Stimulated activated naive CD8-positive, alpha-beta T cell treated with anti-CD3 and anti-CD28 coated beads, Interleukin-15, amount 100 ng/mL, for 72 hours (primary cell): ENCODE measurements around the gene TBC1D22A.

Experiments used
- ATAC-seq: fragments of 150-1000 bp; cut with Tn5 transposase; 2 replicates; pipeline ENCODE4 v1.10.0; 2021; ENCODE audit warnings: mild to moderate bottlenecking, moderate library complexity
- DNase-seq, 2 donors: peaks; one replicate each; pipeline ENCODE4 v3.0.0; 2021 to 2022
- H3K27ac Mint-ChIP-seq, 2 donors: one replicate each; pipeline ENCODE4 v1.8.0; 2022; ENCODE audit warnings: mild to moderate bottlenecking in 2 of 2, mixed read lengths in 2 of 2, moderate library complexity in 2 of 2
- H3K27me3 Mint-ChIP-seq: one replicate; pipeline ENCODE4 v1.8.0; 2022; ENCODE audit warnings: mixed read lengths
- H3K4me1 Mint-ChIP-seq: one replicate; pipeline ENCODE4 v1.8.0; 2022; ENCODE audit warnings: mild to moderate bottlenecking, mixed read lengths
- H3K4me3 Mint-ChIP-seq, 2 donors: one replicate each; pipeline ENCODE4 v1.8.0; 2022; ENCODE audit warnings: mild to moderate bottlenecking in 2 of 2, mixed read lengths in 2 of 2, moderate library complexity in 1 of 2
- H3K9me3 Mint-ChIP-seq, 2 donors: one replicate each; pipeline ENCODE4 v1.8.0; 2022; ENCODE audit warnings: mixed read lengths in 2 of 2

TBC1D22A gene

DNA sequence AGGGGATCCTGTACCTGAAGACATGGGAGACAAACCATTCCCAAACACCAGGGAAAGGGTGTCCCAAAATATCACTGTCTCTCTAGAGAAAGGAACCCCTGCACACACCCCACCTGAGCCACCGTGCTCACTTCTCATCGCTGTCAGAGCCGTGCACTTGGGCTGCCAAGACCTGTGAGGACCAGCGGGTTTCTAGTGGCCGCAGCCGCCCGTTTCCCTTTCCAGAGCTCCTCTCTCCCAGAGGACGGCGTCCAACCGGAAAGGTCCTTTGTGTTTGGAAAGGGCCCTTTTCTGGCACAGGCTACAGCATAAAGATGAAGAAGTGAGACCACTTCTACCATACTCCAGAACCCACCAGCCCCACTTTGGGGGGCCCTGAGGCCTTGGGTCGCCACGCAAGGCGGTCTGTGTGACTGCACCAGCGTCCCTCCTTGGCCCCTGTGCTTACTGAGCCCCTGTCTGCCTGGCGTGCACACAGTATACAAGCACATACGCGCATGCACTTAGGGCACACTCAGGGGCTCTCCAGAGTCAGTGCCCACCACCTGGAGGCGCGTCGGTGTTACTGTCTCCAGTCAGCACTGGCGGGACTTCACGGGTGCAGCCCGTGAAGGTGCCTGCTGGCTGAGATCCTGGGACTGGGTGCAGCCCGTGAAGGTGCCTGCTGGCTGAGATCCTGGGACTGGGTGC is 381.8 kb downstream of the TBC1D22A start:
- Mint-ChIP-seq H3K4me3 (no peak overlapping the region), H3K27me3 (no peaks in the 10 kb centered on the region), H3K27ac (peak overlapping the region in 1 of 2 donors; percentile 85), H3K9me3 (no peaks in the 10 kb centered on the region), H3K4me1 (no peaks in the 10 kb centered on the region)
- ATAC-seq (no peak), DNase-seq (no peak)

DNA sequence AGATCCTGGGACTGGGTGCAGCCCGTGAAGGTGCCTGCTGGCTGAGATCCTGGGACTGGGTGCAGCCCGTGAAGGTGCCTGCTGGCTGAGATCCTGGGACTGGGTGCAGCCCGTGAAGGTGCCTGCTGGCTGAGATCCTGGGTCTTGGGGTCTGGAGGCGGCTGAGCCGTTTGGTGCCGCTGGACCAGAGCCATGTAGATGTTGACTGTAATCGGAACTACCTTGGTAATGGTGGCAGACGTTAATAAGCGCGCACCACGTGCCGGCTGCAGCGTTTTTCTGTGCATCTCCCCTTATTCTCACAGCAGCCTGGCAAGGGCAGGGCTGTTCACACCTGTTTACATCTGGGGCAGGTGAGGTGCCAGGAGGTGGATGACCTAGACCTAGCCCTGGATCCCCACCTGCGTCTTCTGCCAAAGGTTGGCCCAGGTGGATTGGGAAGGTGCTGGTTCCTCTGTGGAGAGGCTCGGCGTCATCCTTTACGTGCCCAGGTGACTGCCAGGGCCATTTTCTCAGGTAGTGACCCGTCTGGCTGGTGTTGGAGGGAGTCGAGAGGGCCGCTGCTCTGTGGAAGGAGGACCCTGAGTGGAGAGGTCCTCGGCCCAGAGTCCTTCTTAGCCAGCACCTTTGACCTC is 382.5 kb downstream of the TBC1D22A start:
- Mint-ChIP-seq H3K27me3 (no peaks in the 10 kb centered on the region), H3K4me1 (no peaks in the 10 kb centered on the region), H3K27ac (no peak overlapping the region), H3K4me3 (no peak overlapping the region), H3K9me3 (no peaks in the 10 kb centered on the region)
- ATAC-seq (no peak), DNase-seq (no peak)

DNA sequence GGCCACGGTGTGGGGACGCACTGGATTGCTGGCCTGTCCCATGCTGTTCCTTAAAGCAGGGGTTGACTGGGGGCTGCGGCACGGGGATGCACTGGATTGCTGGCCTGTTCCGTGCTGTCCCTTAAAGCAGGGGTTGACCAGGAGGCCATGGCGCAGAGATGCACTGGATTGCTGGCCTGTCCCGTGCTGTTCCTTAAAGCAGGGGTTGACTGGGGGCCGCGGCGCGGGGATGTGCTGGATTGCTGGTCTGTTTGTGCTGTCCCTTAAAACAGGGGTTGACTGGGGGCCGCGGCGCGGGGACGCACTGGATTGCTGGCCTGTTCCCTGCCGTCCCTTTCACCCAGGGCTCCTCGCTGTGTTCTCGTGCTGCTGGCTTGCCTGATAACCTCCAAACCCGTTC is 383.4 kb downstream of the TBC1D22A start:
- H3K27me3 Mint-ChIP-seq, result no peaks in the 10 kb centered on the region
- H3K4me3 Mint-ChIP-seq, result no peak overlapping the region
- H3K27ac Mint-ChIP-seq, result no peak overlapping the region
- H3K9me3 Mint-ChIP-seq, result no peaks in the 10 kb centered on the region
- peaks cover 2% of the 10 kb centered on the region for H3K4me1 Mint-ChIP-seq
- DNase-seq (no peak), ATAC-seq (no peak)

DNA sequence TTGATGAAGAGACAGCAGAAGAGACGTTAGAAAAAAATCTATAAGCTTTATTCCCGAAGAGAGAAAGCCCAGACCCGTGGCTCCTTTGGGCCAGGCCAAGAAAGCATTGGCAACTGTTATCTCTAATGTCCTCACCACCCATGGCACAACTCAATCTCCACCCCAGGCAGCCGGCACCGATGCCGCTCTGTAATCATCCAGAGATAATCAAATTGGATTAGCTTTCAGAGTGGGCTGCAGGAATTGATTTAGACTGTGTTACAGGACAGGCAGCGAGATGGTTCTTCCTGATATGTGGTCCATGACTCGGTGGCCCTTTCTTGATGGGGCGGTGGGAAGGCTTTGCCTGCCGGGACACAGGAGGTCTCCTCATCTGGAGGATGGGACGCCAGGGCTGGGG is 383.9 kb downstream of the TBC1D22A start:
- peaks cover 7% of the 10 kb centered on the region for H3K4me1 Mint-ChIP-seq
- H3K4me3 Mint-ChIP-seq, result no peak overlapping the region
- H3K27me3 Mint-ChIP-seq, result no peaks in the 10 kb centered on the region
- ATAC-seq (no peak), DNase-seq (no peak)
- H3K9me3 Mint-ChIP-seq, result no peaks in the 10 kb centered on the region
- no peak overlapping the region for H3K27ac Mint-ChIP-seq

DNA sequence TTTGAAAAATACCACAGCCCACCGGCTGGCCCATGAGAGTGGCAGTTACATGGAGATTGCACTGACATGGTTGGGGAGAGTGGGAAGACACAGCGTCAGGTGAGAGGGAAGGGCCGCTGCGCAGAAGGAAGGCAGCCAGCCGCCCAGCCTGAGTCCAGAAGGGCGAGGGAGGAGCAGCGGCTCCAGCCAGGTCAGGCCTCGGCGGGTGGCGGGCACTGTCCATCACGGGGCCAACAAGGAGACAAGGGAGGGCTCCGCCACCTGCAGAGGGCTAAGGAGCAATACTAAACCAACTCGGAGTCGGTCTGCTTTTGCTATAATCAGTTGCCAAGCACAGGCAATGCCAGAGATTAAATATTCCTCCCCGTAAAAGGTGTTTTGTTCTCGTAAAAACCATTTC is 384.5 kb downstream of the TBC1D22A start:
- ATAC-seq (no peak), DNase-seq (no peak)
- no peaks in the 10 kb centered on the region for H3K9me3 Mint-ChIP-seq
- H3K4me1 Mint-ChIP-seq, result peaks cover 12% of the 10 kb centered on the region
- H3K4me3 Mint-ChIP-seq, result no peak overlapping the region
- H3K27me3 Mint-ChIP-seq, result no peaks in the 10 kb centered on the region
- H3K27ac Mint-ChIP-seq, result no peak overlapping the region

DNA sequence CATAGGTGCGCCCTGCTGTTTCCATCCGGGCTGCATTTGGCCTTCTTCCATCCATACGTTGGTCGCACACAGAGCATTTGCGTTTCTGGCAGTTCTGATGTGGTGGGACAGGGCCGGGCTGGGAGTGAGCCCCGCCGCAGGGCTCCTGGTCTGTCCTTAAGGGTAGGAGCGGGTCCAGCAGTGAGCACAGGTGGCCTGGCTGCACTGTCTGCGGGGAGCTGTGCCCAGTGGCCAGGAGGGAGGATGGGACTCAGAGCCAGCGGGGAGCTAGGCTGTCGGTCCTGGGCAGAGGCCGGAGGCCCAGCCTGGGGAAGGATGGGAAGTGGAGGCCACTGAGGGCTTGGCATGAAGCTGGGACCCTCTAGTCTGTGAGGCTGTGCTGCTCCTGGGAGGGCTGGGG is 385.1 kb downstream of the TBC1D22A start:
- H3K27me3 Mint-ChIP-seq, result no peaks in the 10 kb centered on the region
- no peak overlapping the region for H3K4me3 Mint-ChIP-seq
- DNase-seq, result no peak
- H3K4me1 Mint-ChIP-seq, result peaks cover 15% of the 10 kb centered on the region
- no peak overlapping the region for H3K27ac Mint-ChIP-seq
- ATAC-seq, result no peak
- no peaks in the 10 kb centered on the region for H3K9me3 Mint-ChIP-seq

DNA sequence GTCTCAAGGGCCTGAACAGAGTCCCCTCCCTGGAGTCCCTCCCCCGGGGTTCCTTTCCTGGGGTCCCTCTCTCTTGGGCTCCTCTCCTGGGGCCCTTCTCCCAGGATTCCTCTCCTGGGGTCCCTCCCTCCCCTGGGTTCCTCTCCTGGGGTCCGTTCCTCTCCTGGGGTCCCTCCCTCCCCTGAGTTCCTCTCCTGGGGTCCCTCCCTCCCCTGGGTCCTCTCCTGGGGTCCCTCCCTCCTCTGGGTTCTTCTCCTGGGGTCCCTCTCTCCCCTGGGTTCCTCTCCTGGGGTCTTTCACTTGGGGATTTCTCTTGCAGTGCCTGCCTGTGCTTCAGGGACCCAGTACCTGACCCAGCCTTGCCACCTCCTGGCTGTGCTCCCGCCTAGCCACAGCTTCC is 386.1 kb downstream of the TBC1D22A start:
- Mint-ChIP-seq H3K27me3 (no peaks in the 10 kb centered on the region), H3K4me1 (peaks cover 17% of the 10 kb centered on the region), H3K27ac (peak overlapping the region in 1 of 2 donors; percentile 85), H3K9me3 (no peaks in the 10 kb centered on the region), H3K4me3 (no peak overlapping the region)
- DNase-seq, result no peak
- no peak for ATAC-seq

DNA sequence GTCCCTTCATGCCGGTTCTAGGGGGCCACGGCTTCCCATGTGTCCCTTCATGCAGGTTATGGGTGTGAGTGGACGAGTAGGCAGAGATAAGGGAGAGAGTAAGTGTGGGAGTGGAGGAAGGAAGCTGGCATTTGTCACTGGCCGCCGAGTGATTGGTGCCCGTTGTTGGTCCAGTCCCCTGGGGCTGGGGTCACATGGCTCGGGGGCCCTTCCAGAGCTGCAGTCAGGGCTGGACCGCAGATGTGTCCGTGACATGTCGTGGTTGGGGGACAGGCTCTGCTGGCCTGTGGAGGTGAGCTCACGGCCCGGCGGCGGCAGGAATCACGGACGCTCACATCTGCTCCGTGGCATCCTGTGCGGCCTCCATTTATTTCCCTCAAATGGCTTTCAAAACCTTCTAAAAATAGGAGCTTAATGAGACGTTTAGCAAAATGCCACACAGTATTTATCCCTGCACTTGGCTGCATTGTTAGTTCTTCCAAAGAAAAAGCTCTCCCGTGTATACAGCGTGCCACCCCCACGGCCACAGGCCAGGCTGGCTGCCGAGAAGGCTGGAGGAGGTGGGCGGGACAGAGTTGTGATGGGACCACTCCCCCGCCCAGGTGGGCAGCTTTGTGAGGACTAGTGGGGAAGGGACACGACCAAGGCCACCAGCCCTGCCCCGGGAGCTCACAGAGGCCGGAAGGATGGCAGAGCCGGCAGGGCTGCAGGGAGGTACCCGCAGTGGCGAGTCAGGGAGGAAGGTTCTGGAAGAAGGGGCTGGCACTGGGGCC is 386.7 kb downstream of the TBC1D22A start:
- H3K27ac Mint-ChIP-seq, result peak overlapping the region in 1 of 2 donors; percentile 68
- no peak overlapping the region for H3K4me3 Mint-ChIP-seq
- H3K9me3 Mint-ChIP-seq, result no peaks in the 10 kb centered on the region
- peaks cover 17% of the 10 kb centered on the region for H3K4me1 Mint-ChIP-seq
- DNase-seq (no peak), ATAC-seq (no peak)
- H3K27me3 Mint-ChIP-seq, result no peaks in the 10 kb centered on the region

DNA sequence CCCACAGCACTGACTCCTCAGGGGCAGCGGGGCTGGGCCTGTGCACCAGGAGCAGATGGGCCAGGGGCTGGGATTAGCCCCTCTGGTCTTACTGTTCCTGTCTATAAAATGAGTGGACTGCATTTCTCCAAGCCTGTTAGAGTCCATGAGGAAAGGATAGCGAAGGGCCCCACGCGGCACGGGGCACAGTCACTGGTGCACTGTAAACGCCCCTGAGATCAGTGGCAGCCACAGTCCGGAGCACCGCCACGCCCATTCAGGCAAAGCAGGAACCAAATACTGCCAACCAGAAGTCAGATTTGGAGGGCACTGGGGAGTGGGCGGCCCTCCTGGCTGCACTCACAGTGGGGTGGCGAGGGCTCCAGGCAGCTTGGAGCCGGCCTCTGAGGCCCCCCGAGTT is 387.5 kb downstream of the TBC1D22A start:
- Mint-ChIP-seq H3K27me3 (no peaks in the 10 kb centered on the region), H3K27ac (peak overlapping the region in 1 of 2 donors; percentile 68), H3K9me3 (no peaks in the 10 kb centered on the region), H3K4me1 (peaks cover 17% of the 10 kb centered on the region), H3K4me3 (no peak overlapping the region)
- ATAC-seq (peak; percentile 10), DNase-seq (no peak)

DNA sequence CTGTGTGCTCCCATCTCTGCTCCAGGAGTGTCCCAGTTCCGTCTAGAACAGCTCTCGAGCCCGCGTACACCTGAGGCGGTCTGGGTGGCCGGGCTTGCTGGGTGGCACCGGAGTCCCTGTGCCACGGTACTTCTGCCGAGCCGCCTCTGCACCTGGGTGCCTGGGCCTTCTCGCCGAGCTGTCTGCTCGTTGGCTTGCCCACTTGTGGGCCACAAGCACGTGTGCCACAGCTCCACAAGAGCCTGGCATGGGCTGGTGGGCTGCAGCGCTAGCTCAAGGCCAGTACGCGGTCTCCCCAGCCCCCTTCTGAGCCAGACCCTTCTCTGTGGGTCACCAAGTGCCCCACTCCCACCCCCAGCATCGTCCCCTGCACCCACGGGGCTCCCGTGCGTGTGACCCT is 388.0 kb downstream of the TBC1D22A start:
- Mint-ChIP-seq H3K27ac (no peak overlapping the region), H3K4me3 (no peak overlapping the region), H3K9me3 (no peaks in the 10 kb centered on the region), H3K4me1 (peaks cover 17% of the 10 kb centered on the region), H3K27me3 (no peaks in the 10 kb centered on the region)
- DNase-seq (no peak), ATAC-seq (no peak)

DNA sequence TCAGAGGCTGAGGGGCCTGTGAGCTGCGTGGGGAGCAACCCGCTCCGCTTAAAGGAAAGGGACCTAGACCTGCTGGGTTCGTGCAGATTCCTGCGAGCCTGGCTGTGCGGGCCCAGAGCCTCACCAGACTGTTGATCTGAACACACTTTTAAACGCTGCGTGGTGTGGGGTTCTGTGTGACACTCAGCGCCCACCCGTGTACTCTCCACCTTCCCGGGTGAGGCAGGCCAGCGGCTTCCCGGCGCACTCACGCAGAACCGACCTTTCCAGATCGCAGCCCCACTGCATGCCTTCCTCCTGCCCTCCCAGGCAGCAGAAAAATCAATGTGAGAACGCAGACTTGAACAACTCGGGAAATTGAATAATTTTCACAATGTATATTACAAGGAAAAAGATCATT is 388.6 kb downstream of the TBC1D22A start:
- H3K27ac Mint-ChIP-seq, result peak overlapping the region in 1 of 2 donors; percentile 92
- no peaks in the 10 kb centered on the region for H3K9me3 Mint-ChIP-seq
- no peak overlapping the region for H3K4me3 Mint-ChIP-seq
- no peak for DNase-seq
- no peak for ATAC-seq
- no peaks in the 10 kb centered on the region for H3K27me3 Mint-ChIP-seq
- H3K4me1 Mint-ChIP-seq, result peaks cover 17% of the 10 kb centered on the region

DNA sequence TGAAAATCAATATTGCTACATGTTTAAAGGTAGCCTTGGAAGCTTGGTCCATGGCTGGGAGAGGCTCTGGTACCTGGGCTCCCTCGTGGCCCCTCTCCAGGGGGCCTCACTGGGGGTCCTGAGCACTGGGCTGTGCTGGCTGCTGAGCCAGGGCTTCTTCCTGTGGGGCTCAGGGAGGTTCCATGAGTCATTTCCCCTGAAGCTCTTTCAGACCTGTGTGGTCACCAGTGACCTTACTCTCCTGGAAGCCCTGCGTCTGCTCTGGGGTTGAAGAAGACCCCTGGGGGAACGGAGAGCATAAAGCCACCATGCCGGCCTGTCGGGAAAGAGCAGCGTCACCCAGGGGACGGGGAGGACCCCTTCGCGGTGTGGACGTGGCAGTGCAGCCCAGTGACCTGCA is 389.0 kb downstream of the TBC1D22A start:
- Mint-ChIP-seq H3K4me3 (no peak overlapping the region), H3K27me3 (no peaks in the 10 kb centered on the region), H3K4me1 (peaks cover 17% of the 10 kb centered on the region), H3K9me3 (no peaks in the 10 kb centered on the region), H3K27ac (peak overlapping the region in 1 of 2 donors; percentile 92)
- ATAC-seq (no peak), DNase-seq (no peak)

DNA sequence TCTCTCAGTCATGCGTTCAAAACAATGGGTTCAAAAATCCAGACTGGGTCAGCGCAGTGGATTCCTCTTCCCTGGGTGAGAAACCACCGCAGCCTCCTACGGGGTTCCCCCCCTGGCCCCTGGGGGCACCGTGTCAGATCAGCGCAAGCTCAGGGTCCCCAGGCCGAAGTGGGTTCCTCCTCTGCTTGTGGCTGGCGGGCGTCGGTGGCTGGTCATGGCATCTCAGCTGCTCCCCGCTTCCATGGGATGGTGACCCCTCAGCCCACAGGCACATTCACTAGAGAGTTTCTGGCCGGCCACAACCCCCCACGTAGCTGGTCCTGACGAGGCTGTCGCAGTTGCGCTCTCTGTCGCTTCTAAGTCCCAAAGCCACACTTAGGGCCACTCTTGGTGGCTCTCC is 389.8 kb downstream of the TBC1D22A start:
- DNase-seq (no peak), ATAC-seq (no peak)
- Mint-ChIP-seq H3K4me1 (peaks cover 17% of the 10 kb centered on the region), H3K4me3 (no peak overlapping the region), H3K9me3 (no peaks in the 10 kb centered on the region), H3K27me3 (no peaks in the 10 kb centered on the region), H3K27ac (peak overlapping the region; percentile 31 to 59)

DNA sequence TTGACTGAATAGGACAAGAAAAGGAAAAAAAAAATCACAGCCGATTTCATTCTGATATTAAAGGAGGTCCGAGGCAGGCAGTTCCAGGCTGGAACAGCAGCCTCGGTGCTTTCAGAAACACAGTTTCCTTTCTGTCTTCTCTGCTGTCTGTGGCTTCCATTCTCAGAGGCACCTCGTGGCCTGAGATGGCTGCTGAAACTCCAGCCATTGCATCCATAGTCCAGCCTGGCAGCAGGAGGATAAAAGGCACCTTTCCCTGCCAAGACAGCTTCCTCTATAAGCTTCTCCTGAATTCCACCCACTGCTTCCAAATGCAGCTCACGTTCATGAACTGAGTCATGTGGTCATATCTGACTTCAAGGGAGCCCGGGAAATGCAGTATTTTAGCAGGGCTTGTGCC is 390.5 kb downstream of the TBC1D22A start:
- H3K4me1 Mint-ChIP-seq, result peaks cover 17% of the 10 kb centered on the region
- no peak overlapping the region for H3K4me3 Mint-ChIP-seq
- ATAC-seq (no peak), DNase-seq (no peak)
- H3K9me3 Mint-ChIP-seq, result no peaks in the 10 kb centered on the region
- peak overlapping the region in 1 of 2 donors; percentile 42 for H3K27ac Mint-ChIP-seq
- no peaks in the 10 kb centered on the region for H3K27me3 Mint-ChIP-seq

DNA sequence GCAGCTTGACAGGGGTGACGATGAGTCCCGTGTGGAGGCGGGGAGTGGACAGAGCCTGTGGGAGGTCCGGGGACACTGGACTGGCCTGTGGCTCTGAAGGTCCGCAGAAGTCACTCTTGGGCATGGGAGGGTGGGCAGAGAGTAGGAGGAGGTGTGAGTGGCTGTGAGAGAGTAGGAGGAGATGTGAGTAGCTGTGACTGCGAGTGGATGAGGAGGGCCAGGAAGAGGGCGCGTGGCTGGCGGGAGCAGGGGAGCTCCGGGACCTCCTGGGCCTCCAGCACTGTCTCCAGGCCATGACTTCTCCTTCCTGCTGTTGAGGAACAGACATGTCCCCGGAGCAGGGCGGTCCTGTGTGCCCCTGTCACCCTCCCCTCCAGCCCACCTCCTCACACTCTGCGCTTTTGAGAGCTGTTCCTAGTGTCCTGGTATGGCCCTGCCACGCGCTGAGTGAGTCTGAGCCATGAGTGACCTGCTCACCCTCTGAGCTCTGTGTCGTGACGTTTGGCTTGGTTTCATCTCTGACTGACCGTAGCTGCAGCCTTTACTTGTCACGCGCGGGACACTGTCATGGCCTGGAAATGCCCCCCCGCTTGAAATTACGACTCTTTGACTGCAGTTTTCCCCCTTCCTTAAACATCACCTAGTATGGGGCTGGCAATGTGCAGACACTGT is 391.5 kb downstream of the TBC1D22A start:
- Mint-ChIP-seq H3K27me3 (no peaks in the 10 kb centered on the region), H3K9me3 (no peaks in the 10 kb centered on the region), H3K4me1 (peaks cover 17% of the 10 kb centered on the region), H3K4me3 (no peak overlapping the region), H3K27ac (no peak overlapping the region)
- no peak for DNase-seq
- no peak for ATAC-seq

DNA sequence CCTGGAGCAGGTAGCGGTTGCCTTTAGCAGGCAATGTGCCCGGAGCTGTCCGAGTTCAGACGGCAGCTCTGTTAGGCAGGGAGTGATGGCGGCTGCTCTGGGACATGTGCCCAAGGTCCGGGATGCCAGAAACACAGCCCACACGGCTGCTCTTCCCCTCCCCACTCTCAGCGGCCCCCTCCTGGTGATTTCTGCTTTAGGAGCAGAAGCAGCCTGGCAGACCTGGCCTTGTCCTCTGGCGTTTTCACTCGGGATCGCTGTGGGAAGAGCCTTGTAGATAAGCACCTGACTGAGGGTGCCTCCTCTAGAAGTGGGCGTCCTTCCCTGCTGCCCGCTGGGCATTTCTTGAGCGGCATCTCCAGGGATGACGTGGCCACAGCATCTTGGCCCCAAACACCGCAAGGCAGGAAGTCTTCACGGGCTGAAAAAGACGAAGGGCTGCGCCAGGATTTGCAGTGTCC is 392.2 kb downstream of the TBC1D22A start:
- Mint-ChIP-seq H3K27me3 (no peaks in the 10 kb centered on the region), H3K27ac (peak overlapping the region in 1 of 2 donors; percentile 15), H3K4me3 (no peak overlapping the region), H3K4me1 (peaks cover 17% of the 10 kb centered on the region), H3K9me3 (no peaks in the 10 kb centered on the region)
- DNase-seq, result no peak
- no peak for ATAC-seq
